HG02759 (cell line): ENCODE results near the gene TCF12.

Source experiments
- ATAC-seq: cut with Tn5 transposase; IDR thresholded peaks from one replicate; pipeline ENCODE4 v1.9.1; 2021; ENCODE audit warnings: mild to moderate bottlenecking, moderate library complexity; ENCODE audit not compliant: unreplicated experiment

TCF12 gene

DNA sequence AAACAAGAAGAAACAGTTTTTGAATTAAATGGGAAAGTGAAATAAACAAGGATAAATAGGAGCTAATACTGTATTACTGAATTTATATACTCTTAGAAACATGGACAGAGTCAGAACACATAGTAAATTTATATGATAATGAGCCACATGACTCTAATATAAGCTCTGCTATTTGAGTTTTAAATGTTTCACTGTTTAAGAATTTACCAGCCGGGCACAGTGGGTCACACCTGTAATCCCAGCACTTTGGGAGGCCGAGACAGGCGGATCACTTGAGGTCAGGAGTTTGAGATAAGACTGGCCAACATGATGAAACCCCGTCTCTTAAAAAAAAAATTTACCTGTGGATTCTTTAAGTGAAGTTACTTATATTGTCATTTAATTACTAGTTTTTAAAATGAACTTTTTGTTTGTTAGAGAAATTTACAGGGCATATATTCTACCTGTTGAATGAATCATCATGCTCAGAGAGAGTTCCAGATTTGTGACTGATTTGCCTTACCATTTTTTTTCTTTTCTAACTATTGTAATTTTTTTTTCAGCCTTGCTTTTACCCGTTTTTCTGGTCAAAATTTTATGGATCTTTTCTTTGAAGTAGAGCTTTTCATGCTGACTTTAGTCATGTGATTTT is 125.7 kb downstream of the TCF12 start:
- ATAC-seq = no peak

DNA sequence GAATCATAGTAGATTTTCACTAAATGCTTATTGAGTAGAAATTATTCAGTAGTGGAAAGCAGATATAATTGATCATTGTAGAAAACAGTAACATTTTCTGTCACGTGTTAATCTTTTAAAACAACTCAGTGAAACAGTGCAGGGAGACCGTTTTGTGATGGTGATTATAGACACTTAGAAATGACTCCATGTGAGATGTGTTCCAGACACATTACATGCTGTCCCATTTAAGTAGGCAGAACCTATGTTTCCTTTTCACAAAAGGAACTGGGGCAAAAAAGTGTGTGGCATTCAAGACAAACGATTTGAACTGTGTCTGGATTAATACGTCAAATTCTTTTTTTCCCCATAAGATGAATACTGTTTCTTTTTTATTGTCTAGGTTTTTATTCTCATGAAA is 126.5 kb downstream of the TCF12 start:
- no peak for ATAC-seq

DNA sequence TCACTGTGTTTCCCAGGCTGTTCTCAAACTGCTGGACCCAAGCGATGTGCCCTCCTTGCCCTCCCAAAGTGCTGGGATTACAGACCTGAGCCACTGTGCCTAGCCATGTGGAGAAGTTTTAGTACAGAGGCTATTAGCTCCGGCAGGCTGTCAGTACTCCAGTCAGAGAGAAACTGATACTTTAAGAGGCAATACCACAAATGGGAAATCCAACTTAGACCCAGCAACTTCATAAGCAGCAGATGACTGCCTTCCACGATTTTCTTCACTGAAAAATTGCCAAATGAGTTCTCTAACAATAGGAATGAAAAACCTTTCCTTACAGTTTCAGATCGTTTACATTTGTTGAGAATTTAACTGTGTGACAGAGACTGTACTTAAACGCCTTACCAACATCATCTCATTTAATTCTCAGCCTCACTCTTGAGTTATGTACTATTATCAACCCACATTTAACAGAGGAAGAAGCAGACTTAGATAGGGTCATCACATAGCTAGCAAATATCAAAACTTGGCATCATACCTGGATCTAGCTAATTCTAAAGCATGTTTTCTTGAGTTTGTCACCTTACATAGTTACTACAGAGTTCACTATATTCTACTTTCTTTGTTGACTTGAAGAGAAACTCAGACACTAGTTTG is 127.4 kb downstream of the TCF12 start:
- ATAC-seq = peak; percentile 96

DNA sequence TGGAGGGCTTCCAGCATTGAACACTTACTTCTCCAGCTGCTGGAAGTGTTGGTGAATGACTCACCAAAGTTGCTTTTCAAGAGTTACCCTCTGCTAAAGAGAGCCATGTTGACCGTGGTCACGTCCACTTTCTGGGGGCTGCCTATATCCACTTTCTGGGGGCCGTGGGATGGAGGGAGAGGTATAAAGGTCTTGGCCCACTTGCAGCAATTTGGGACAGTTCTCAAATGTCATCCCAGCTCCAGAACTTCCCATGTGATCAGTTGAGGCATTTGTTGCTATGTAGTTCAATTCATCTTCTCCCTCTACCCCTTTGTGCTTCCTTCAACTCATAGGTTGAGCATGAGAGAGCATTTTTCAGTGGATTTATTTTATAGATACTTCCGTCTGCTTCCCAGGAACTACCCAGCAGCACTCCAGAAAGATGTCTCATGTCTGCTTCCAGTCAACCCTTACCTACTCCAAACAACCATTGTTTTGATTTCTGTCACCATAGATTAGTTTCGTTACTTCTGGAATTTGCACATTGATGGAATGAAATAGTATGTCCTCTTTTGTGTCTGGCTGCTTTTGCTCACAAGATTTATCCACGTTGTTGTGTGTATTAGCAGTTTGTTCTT is 130.6 kb downstream of the TCF12 start:
- no peak for ATAC-seq

DNA sequence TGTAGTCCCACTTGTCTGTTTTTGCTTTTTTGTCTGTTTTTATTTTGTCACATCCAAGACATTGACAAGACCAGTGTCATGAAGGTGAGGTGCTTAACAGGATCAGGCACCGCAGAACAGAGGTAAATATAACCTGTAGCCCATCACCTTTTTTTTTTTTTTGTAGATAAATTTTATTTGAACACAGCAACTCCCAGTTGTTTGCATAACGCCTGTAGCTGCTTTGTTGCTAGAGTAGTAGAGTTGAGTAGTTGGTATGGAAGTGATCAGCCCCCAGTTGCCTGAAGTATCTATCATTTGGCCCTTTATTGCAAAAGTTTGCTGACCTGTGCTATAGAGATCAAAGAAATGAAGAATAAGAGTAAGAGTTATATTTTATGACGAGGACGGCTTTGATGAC is 135.0 kb downstream of the TCF12 start:
- ATAC-seq = no peak

DNA sequence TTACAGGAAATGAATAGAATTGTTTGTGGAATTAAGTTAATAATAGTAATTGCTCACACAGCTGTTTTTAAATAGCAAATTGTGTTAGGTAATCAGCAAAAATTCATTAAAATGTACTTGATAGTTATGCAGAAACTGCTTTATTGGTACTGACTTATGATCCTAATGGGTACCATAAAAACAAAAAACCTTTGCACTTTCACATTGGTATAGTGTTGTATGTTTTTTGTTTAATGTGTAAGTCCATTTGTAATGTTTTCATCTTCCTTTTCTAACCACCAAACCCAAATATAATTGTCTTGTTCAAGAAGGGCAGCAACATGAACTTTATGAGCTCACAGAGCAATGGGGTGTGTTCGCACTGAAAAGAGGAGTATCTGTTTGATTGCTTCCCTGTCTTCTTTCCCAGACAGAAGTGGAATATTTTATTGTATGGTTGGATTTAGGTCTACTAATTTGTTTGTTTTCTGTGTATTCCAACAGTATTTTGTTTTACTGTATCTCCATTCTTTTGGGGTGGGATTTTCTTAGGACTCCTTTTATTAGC is 135.8 kb downstream of the TCF12 start:
- no peak for ATAC-seq

DNA sequence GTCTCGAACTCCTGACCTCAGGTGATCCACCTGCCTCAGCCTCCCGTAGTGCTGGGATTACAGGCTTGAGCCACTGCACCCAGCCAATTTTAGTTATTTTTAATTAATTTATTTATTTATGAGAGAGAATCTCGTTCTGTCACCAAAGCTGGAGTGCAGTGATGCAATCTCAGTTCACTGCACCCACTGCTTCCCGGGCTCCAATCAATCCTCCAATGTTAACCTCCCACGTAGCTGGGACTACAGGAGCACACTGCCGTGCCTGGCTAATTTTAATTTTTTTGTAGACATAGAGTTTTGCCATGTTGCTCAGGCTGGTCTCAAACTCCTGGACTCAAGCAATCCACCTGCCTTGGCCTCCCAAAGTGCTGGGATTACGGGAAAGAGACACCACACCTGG is 137.9 kb downstream of the TCF12 start:
- no peak for ATAC-seq

DNA sequence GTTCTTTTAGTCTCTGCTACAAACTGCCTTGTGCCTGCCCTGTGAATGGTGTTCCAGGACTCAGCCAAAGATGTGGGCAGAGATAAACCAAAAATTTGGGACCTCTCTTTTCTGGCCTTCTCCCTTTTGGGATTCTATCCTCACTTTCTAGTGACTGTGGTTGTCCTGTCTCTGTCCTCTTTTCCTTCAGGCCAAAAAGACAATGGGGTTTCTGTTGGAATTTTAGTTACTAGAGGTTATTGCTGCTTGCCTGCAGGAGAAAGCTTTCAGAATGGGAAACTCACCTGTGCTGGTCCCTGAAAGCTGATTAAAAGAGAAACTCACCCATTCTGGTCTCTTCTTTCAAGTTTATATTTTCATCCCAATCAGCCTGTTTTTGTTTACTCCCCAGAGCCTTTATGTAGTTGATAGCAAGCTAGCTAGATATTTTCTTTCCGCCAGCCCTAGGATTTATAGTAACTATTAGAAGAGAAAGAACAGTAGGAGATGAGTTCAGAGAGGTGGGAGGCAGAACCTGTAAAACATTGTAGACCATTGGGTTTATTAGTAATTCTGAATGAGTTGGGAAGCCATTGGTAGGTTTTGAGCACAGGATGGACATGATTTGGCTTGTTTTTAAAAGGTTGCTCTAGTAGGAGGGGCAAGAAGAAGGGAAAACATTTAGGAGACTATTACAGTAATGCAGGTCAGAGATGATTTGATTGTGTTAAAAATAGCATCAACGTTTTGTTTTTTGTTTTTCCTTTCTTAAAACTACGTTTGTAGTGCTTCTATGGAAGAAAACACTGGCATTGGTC is 138.9 kb downstream of the TCF12 start:
- no peak for ATAC-seq

DNA sequence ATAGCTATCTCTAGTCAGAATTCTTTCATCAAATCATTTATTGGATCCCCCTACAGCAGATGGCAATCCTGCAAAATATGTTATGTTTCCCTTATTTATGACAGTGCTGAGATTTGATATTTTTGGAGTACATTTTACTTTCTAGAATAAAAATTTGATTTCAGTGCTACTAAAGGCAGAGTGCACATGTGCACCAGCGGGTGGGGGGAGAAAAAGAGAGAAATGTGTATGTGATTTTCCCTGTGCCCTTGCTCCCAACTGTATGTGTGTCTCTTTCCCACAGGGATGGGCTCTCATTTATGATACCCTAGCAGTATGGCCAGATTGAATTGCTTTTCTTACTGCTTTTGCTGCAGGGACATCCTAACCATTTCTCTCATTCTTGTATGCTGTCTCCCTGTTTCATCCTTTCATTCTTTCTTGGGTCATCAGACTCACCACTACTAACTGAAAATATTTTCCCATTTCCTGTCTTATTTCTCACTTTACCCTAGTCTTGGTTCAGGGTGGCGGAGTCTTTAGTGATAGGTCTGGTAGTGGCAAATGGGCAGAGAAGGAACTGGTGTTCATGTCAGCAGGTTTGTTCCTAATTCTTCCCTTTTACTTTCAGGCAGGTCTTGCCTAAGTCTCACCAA is 140.7 kb downstream of the TCF12 start:
- ATAC-seq = no peak

DNA sequence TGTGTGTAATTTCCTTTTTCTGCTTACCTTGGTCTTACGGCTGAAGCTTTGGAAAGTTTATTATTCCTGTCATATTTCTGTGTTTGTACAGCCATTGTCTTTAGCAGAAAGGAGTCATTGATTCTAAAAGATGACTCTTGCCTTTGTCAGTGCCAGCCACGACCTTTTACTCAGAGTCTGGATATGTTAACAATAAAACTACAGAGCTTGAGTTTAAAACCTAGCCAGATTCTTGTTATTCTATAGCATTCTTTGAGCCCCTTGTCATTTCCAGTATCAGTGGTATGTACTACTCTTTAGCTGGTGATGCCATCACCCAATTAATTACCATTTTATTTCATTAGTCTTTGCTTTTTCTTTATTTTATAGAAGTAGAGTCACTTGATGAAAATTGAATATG is 142.4 kb downstream of the TCF12 start:
- ATAC-seq = no peak

DNA sequence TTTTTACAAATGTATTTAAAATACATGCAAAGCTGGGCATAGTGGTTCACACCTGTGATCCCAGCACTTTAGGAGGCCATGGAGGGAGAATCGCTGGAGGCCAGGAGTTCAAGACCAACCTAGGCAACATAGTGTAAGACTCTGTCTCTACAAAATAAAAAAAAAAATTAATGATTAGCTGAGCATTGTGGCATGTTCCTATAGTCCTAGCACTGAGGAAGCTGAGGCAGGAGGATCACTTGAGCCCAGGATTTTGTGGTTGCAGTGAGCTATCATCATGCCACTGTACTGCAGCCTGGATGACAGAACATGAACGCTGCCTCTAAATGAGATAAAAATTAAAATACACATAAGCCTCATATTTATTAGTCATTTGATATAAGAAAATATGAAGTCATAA is 142.8 kb downstream of the TCF12 start:
- no peak for ATAC-seq

DNA sequence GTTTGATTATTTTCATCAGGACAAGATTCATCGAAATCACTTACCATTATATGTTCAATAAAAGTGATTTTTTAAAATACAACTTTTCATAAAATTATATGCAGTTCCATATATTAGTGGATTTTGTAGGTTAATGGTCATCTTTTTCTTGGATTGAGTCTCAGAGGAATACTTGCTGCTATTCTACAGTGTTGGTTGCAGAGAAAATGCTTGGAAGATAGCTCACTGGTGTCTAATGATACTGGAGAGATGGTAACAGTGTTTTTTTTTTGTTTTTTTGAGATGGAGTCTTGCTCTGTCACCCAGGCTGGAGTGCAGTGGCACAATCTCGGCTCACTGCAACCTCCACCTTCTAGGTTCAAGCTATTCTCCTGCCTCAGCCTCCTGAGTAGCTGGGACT is 143.3 kb downstream of the TCF12 start:
- ATAC-seq = no peak

DNA sequence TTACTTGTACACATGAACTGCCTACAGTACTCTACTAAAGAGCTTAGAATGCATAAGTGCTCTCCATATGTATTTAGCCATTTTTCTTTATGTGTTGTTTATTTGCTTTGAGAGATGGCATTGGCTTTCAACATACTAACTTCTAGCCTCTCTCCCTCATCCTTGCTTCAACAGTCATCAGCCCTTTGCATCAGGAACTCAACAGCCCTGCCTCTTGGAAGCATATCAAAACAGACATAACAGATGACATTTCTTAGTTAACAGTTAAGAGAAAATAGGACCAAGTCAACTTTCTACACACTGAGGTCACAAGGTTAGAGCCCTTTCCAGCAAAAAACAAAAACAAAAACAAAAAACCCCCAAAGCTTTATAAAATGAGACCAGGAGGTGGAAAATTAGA is 145.6 kb downstream of the TCF12 start:
- no peak for ATAC-seq

DNA sequence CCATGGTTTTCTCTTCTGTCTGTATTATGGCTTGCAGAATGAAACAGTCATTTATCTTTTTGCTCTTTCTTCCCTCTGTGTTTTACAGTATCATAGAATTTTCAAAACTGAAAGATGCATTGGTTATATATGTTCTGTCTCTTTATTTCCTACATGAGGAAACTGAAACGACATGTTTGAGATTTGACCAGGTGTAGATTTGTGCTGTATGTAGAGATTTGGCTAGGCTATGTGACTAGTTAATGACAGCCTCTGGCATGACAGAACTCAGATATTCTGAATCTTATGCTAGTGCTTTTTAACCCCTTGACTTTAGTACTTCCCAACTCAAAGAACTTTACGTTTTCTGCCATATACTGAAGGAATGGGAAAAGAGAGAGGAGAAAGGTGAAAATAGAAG is 151.0 kb downstream of the TCF12 start:
- ATAC-seq = no peak

DNA sequence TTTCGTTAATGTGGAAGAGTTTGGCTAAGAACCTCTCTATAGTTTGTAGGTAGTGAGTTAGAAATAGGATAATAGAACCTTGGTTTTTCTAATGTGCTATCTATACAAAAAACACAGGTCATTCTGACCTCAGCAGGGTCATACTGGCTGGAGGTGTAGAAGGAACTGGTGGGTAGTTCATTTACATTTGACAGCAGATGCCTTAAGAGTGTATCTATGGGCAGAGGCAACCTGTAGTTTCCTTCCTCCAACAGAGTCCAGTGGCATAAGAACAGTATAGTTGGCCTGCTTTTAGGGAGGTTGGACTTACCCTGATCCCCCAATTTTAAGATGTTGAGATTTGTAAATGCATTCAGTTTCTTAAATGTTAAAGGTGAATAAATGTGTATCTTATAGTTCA is 152.2 kb downstream of the TCF12 start:
- ATAC-seq = no peak

DNA sequence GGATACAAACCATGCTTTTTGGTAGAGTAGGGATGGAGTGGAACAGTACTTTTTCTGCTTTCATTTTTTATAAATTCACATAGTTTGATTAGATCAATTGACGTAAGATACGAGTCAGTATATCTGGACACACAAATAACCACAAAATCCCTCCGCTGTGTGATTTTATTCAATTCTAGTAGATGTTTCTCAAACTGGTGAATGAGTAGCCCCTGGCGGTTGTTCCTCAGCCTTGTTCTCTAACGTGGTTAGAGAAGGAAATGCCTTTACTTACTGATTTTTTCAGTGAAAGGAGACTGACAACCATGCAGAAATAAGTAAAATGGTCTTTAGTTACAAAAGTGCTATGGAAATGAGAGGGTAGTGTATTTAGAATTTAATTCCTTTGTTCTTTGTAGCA is 161.0 kb downstream of the TCF12 start:
- ATAC-seq = no peak

DNA sequence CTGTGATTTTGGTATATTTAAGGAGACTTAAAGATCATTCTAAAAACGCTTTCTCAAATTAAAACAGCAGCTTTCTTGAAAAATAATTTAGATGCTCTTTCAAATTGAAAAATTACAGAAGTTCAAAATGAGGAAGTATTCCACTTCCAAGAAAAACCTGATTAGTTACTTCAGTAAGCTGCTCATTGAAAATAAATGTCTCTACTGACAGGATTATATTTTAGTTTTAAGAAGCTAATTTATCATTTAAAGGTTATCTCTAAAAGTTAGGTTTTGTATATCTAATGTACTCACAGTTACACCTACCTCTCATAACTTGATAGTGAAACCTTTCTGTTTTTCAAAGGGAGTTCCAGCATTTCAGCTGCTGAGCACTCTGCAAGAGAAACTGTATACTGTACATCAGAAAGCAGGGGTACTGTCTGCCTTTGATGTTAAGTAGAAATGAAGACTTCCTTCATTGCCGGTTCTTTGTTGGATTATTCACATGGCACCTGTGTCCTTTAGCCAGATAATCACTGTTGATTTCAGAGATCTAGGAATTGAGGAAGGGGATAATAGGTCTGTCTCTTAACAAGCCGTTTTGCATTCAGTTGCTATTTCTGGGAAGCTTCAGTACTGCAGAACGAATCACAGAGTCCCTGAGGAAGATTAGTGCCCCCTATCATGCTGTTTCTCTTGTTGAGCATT is 161.6 kb downstream of the TCF12 start:
- peak; percentile 65 for ATAC-seq

DNA sequence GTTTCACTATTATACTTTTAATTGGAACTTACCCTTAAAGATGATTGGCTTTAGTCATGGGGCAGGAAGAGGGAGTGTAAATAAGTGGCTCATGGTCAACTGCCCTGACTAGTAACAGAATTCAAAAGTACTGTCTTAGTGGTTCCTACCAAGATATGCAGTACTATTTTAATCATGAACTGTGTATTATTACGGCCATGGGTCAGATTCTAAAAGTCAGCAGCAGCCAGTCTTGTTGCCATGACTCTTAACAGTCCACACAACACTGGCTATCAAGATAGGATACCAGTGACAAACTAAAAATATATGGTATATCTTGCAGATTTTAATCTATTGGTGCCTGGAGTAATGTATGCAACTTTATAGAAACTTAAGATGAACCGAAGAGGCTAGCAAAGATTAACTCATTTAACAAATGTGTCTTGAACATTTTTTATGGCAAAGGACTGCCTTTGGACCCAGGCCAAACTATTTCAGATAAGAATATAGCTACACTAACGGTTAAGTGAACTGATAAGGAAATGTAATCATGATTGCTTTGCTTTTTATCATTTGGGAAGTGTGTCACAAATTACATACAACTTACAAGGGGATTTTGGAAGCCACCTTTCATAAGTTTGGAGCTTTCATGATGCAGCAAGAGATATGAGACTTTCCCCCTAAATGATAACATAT is 163.7 kb downstream of the TCF12 start:
- no peak for ATAC-seq

DNA sequence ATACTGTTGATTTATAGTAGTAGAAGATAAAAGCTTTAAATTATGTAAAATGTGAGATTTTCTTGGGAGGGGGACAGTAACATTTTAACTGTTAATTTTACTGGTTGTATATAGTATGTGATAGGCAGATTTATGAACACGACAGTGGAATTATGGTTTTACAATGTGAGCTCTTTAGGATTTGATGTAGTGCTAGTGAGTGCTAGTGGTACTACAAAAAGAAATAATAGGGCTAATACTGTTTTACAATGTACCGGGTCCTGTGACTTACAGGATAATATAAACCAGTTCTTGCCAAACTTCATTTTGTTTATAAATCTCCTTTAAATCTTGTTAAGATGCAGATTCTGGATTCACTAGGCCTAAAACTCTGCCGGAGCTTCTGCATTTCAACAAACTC is 165.7 kb downstream of the TCF12 start:
- ATAC-seq = no peak

DNA sequence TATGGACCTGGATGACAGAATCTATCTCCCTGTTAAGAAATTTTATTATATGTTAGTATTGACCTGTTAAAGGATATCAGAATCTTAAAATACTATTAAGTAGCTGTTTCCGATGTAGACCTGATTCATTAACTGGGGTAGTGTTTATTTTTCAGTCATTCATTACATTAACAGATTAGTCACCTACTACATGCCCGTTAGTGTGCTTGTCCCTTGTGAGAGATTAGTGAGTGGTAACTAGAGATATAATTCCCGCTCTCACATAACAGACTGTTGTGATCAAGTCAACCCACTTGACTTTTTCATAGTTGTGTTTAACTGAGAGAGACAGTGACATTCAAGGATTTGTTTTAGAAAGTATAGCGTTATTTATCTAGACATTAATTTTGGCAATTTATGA is 166.8 kb downstream of the TCF12 start:
- ATAC-seq = no peak
